COLO668 (cell line): ENCODE measurements around the gene NR2E3.
"Not testable (repeated sequence)": the region's sequence is repeated elsewhere in the genome, so short reads cannot be mapped to it uniquely, and the experiment has no call there.

Experiments used
- DNase-seq: peaks from one replicate; lab custom pipeline; 2025; ENCODE audit not compliant: unreplicated experiment; lab: John Stamatoyannopoulos, UW

Gene NR2E3

DNA sequence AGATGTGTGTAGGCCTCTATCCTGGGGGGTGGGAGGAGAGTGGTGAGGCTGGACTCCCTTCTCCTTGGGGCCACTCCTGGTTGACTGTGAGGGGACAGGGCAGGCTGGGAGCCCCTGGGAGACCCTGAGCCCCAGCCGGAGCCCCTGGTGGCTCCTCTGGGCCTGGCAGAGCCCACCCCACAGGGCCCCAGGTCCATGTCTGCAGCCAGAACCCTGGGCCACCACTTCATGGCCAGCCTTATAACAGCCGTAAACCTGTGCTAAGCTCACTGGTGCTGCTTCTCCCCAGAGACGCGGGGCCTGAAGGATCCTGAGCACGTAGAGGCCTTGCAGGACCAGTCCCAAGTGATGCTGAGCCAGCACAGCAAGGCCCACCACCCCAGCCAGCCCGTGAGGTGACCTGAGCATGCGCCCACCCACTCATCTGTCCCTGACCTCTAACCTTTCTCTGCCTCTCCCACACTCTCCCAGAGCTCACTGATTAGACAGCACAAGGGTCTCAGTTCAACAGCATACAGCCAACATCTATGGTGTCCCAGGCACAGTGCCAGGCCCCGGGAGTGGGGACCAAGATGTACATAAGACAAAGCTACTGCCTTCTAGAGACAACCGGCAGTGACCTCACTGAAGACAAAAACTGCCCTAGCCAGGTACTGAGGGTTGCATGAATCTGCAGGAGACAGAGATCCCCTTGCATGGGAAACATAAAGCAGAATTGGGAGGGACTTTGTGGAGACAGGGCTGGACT lies 3.5 kb downstream of the NR2E3 start:
- DNase-seq = no peak

DNA sequence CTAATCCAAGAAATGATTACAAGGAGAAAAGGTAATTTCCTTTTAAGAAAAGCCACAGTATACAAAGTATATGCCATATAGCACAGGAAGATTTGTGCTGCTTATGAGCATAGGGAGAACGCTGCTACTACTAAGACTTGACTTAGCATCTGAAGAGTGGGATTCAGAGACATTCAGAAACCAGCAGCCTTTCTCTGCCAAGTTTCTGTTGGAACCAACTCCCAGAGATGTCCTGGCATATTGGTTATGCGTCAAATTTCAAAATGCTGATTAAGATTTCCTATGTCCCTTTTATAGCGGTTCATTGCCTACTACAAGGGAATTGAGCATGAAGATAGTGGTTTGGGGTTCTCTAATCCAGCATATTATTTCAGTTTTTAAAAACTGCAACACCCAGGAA lies 4.9 kb downstream of the NR2E3 start:
- no peak for DNase-seq

DNA sequence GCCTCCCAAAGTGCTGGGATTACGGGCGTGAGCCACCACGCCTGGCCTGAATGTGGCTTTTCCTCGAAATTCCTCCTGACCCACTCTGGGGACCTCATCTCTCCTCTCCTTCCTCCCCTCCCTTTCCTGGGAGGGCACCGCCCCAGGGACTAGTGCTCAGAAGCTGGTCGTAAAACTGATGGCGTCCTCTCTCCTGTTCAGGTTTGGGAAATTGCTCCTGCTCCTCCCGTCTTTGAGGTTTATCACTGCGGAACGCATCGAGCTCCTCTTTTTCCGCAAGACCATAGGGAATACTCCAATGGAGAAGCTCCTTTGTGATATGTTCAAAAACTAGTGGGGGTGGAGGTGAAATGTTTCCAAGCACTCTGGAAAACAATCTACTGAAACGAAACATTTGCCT lies 7.0 kb downstream of the NR2E3 start:
- DNase-seq = no peak

DNA sequence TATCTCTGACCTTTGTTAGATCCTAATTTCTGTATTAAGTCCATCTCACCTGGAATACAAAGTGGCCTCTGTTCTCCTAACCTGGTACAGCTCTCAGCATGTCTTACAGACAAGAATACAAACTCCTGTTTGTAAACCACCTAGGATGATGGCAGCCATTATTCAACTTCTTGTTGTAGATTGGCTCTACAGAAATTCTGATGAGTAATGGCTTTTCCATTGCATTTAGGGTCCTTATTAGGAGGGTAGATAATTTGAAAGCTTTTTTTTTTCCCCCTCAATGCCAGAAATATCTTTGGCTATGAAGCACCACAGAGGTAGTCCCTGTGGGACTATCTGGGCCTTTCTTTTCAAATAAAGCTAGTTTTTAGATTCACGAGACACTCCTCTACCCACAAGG lies 9.8 kb downstream of the NR2E3 start:
- no peak for DNase-seq

DNA sequence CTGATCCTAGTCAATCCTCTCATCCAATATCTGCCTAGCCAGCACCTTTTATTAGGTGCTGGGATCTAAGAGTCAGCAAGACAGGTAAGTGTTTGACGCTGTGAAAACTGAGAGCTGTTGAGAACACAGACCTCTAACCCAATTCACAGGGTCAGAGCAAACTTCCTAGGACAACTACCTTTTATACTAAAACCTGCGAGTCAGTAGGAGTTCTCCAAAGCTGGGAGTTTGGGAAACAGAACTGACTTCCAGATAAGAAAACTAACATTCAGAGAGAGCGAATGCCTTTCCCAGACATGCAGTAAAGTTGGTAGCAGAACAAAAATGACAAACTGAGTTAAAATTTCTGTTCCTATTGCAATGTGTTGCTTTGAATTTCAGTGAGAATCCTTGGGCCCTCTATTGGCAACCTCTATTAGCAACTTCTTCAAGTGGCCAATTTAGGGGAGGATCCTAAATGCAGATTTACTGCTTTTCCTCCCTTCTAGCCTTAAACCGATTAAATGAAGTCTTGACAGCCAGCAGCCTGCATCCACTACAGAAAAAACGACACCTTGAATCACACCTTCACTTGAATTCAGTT lies 11.3 kb downstream of the NR2E3 start:
- DNase-seq = no peak

- DNase-seq = no peak
These were observed 12.7 kb downstream of the NR2E3 start for GRCh38 chr15:71822890-71823630.

DNA sequence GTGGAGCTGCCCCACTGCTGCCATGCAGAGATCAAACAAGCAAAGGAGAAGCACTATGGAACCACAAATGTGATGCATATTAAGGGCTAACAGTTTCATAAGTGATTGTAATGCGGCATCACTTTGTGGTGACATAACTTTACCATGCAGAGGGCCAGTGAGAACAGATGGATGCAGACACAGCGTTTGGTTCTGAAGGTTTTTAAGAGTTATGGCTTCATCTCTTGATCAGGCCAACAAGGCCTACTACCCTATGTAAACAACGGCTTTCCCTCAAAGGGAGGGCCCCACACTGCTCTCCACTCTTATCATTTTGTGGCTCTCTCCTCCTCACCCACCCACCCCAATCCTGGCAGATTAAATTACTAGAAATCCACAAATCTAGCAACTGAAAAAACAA lies 13.4 kb downstream of the NR2E3 start:
- DNase-seq = no peak

GRCh38 chr15:71825021-71825730 lies 14.8 kb downstream of the NR2E3 start:
- DNase-seq = no peak

DNA sequence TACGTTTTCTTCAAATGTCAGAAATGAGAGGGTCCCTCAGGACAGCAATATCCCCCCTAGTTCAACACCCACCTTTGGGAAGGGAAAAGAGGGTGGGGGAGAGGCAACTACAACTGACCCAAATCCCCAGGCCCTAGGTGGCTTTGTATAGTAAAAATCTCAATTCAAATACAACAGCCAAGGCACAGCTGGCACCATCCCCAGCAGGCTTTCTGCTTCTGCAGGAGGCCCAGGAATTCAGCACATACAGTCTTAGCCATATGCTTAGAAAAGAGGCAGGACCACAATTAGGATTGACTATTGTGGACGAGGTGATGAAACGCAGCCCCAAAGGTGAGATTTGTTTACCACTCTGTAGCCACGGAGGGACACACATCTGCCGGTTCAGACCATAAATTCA lies 15.8 kb downstream of the NR2E3 start:
- no peak for DNase-seq

GRCh38 chr15:71830981-71831380 lies 20.6 kb downstream of the NR2E3 start:
- DNase-seq = no peak

DNA sequence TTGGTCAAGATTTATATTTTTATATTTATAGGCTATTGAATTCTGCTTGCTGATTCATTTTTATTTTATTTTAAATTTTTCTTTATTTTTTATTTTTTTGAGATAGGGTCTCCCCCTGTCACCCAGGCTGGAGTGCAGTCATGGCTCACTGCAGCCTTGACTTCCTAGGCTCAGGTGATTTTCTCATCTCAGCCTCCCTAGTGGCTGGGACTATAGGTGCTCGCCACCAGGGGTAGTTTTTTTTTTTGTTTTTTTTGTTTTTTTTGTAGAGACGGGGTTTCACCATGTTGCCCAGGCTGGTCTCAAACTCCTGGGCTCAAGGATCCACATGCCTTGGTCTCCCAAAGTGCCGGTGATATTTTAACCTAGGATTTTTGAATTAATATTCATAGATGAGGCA lies 31.2 kb downstream of the NR2E3 start:
- no peak for DNase-seq

- DNase-seq = no peak
These were observed 34.6 kb downstream of the NR2E3 start for GRCh38 chr15:71844916-71845315.

- DNase-seq = no peak
These were observed 43.2 kb downstream of the NR2E3 start for GRCh38 chr15:71853543-71853942.

GRCh38 chr15:71858232-71858631 lies 47.9 kb downstream of the NR2E3 start:
- DNase-seq = not testable (repeated sequence)
